Thyroid gland (tissue), 4 donors: ENCODE measurements around the gene CD79B. TPM values are rescaled to one million over a fixed set of nuclear protein-coding genes. Genes with fewer than 3 reads are reported as not detected.
"Not testable (repeated sequence)": the region's sequence is repeated elsewhere in the genome, so short reads cannot be mapped to it uniquely, and the experiment has no call there.

Source experiments
- DNase-seq, 2 donors: peaks; one replicate each; pipeline ENCODE4 v3.0.0-alpha.2; 2019
- H3K27ac ChIP-seq, 3 donors: fragments of 200-600 bp; sonication (generic); 1 replicate in 2 of 3; 2 replicates in 1 of 3; pipeline ENCODE4 v1.5.1; 2016 to 2019; ENCODE audit warnings: mild to moderate bottlenecking in 1 of 3, moderate library complexity in 1 of 3
- H3K27me3 ChIP-seq: fragments of 200-600 bp; sonication (generic); one replicate; pipeline ENCODE4 v1.5.1; 2019
- H3K36me3 ChIP-seq, 2 donors: fragments of 200-600 bp; sonication (generic); one replicate each; pipeline ENCODE4 v1.5.1; 2016 to 2019
- H3K4me1 ChIP-seq, 2 donors: fragments of 200-600 bp; sonication (generic); one replicate each; pipeline ENCODE4 v1.5.1; 2017 to 2019
- H3K4me3 ChIP-seq, 3 donors: fragments of 200-600 bp; sonication (generic); replicated peaks in 1 of 3; 1 replicate in 2 of 3; 2 replicates in 1 of 3; pipeline ENCODE4 v1.5.1; 2016; ENCODE audit warnings: mild to moderate bottlenecking in 1 of 3
- H3K9me3 ChIP-seq: fragments of 200-600 bp; sonication (generic); one replicate; pipeline ENCODE4 v1.5.1; 2017
- CTCF ChIP-seq, 6 experiments: fragments of 200-600 bp in 3 of 6; fragments of 450-650 bp in 3 of 6; sonication (generic) in 3 of 6; IDR thresholded peaks; one replicate each; pipeline ENCODE4 v1.5.1; 2016 to 2019; ENCODE audit warnings: antibody characterized with exemption in 6 of 6, mild to moderate bottlenecking in 2 of 6, inconsistent platforms in 1 of 6, moderate library complexity in 1 of 6
- POLR2A ChIP-seq, 2 donors: fragments of 450-650 bp; IDR thresholded peaks; one replicate each; pipeline ENCODE4 v1.6.1; 2017; ENCODE audit warnings: antibody characterized with exemption in 2 of 2, mild to moderate bottlenecking in 2 of 2, moderate library complexity in 1 of 2
- WGBS, 2 donors: methylation state at CpG; one replicate each; pipeline ENCODE4 v1.1.5; 2017; 5-methylcytosine and 5-hydroxymethylcytosine counted together
- intact Hi-C: fragments of 100-400 bp; cut with DNase I; formaldehyde crosslinking; loops from one replicate; pipeline ENCODE4 v1.15.1; 2023
- total RNA-seq, 4 donors: library from RNA; depleted of rRNA; stranded (reverse); fragments of >200 nt; gene quantifications; one replicate each; pipeline ENCODE4 v1.2.3, GENCODE V29; 2016

Gene CD79B
- total RNA-seq, 4 donors from 2014 or later, result 1.3 to 1.8 TPM; not detected in 2

GRCh38 chr17:63928966-63929695 is 3.0 kb downstream of the CD79B start:
- no peak for TF ChIP-seq CTCF (IDR thresholded peaks at IDR 0.05)
- H3K4me1 ChIP-seq, result peaks cover 0 to 10% of the 10 kb centered on the region in 2 donors
- DNase-seq, result no peak
- no peaks in the 10 kb centered on the region for H3K9me3 ChIP-seq
- H3K36me3 ChIP-seq, result no peaks in the 10 kb centered on the region
- 89 to 95% methylated on average over 7 to 10 of the region's 10 CpGs for WGBS, 2 donors
- H3K27ac ChIP-seq, result no peak overlapping the region
- intact Hi-C loops, result no loop called here
- no peak overlapping the region for H3K4me3 ChIP-seq
- H3K27me3 ChIP-seq, result no peaks in the 10 kb centered on the region

- H3K4me3 ChIP-seq, result no peak overlapping the region
- no peak for DNase-seq
- 92 to 93% methylated on average over 10 of the region's 10 CpGs for WGBS, 2 donors
- TF ChIP-seq CTCF (IDR thresholded peaks at IDR 0.05) (no peak), POLR2A (IDR thresholded peaks at IDR 0.05) (no peak)
- intact Hi-C loops, result no loop called here
- no peaks in the 10 kb centered on the region for H3K36me3 ChIP-seq
- H3K9me3 ChIP-seq, result no peaks in the 10 kb centered on the region
- H3K27ac ChIP-seq, result no peak overlapping the region
- H3K27me3 ChIP-seq, result no peaks in the 10 kb centered on the region
- peaks cover 0 to 10% of the 10 kb centered on the region in 2 donors for H3K4me1 ChIP-seq
Observed at GRCh38 chr17:63928172-63928666, 3.9 kb downstream of the CD79B start.

GRCh38 chr17:63927464-63928171 is 4.5 kb downstream of the CD79B start:
- Histone ChIP-seq H3K9me3 (no peaks in the 10 kb centered on the region), H3K27me3 (no peaks in the 10 kb centered on the region), H3K4me1 (peaks cover 0 to 10% of the 10 kb centered on the region in 2 donors), H3K36me3 (no peaks in the 10 kb centered on the region), H3K27ac (no peak overlapping the region), H3K4me3 (no peak overlapping the region)
- WGBS, 2 donors, result 78 to 79% methylated on average over 7 of the region's 8 CpGs
- DNase-seq, result no peak
- no peak for TF ChIP-seq CTCF (IDR thresholded peaks at IDR 0.05)
- no peak for TF ChIP-seq POLR2A (IDR thresholded peaks at IDR 0.05)
- intact Hi-C loops, result no loop called here

- intact Hi-C loops, result no loop called here
- Histone ChIP-seq H3K4me1 (peaks cover 0 to 6% of the 10 kb centered on the region in 2 donors), H3K9me3 (no peaks in the 10 kb centered on the region), H3K27ac (no peak overlapping the region), H3K36me3 (no peaks in the 10 kb centered on the region), H3K4me3 (no peak overlapping the region), H3K27me3 (no peaks in the 10 kb centered on the region)
- TF ChIP-seq POLR2A (IDR thresholded peaks at IDR 0.05) (no peak), CTCF (IDR thresholded peaks at IDR 0.05) (no peak)
- 93 to 97% methylated on average over 2 of the region's 2 CpGs for WGBS, 2 donors
- DNase-seq, result no peak
Observed at GRCh38 chr17:63926164-63926563, 6.0 kb downstream of the CD79B start.

- Histone ChIP-seq H3K9me3 (no peaks in the 10 kb centered on the region), H3K27ac (no peak overlapping the region), H3K4me1 (peaks cover 0 to under 1% of the 10 kb centered on the region in 2 donors), H3K36me3 (no peaks in the 10 kb centered on the region), H3K27me3 (no peaks in the 10 kb centered on the region), H3K4me3 (no peak overlapping the region)
- intact Hi-C loops, result no loop called here
- no peak for TF ChIP-seq POLR2A (IDR thresholded peaks at IDR 0.05)
- no peak for TF ChIP-seq CTCF (IDR thresholded peaks at IDR 0.05)
- whole genome bisulfite sequencing, 2 donors, result 75 to 79% methylated on average over 5 of the region's 5 CpGs
- no peak for DNase-seq
Observed at GRCh38 chr17:63925615-63926014, 6.5 kb downstream of the CD79B start.

GRCh38 chr17:63922402-63922801 is 9.7 kb downstream of the CD79B start:
- intact Hi-C loops, H3K27ac ChIP-seq: not testable (repeated sequence)

GRCh38 chr17:63920779-63921178 is 11.4 kb downstream of the CD79B start:
- H3K27me3 ChIP-seq, H3K4me3 ChIP-seq, H3K4me1 ChIP-seq, H3K9me3 ChIP-seq, DNase-seq, H3K27ac ChIP-seq, intact Hi-C loops, H3K36me3 ChIP-seq: not testable (repeated sequence)
- 94 to 95% methylated on average over 4 to 5 of the region's 5 CpGs for WGBS, 2 donors

More at GRCh38 chr17:63922402-63922801, 9.7 kb downstream of the CD79B start:
- not testable (repeated sequence) for DNase-seq, H3K36me3 ChIP-seq, H3K9me3 ChIP-seq, H3K27me3 ChIP-seq, H3K4me1 ChIP-seq, H3K4me3 ChIP-seq
- WGBS, 2 donors, result 51 to 56% methylated on average over 9 of the region's 9 CpGs
